GM18502 (cell line): ENCODE measurements around the gene LYPLA2.
"Not testable (repeated sequence)": the region's sequence is repeated elsewhere in the genome, so short reads cannot be mapped to it uniquely, and the experiment has no call there.

Experiments used
- ATAC-seq: cut with Tn5 transposase; IDR thresholded peaks from one replicate; pipeline ENCODE4 v1.9.1; 2021; ENCODE audit warnings: mild to moderate bottlenecking; ENCODE audit not compliant: unreplicated experiment, poor library complexity

Gene LYPLA2

DNA sequence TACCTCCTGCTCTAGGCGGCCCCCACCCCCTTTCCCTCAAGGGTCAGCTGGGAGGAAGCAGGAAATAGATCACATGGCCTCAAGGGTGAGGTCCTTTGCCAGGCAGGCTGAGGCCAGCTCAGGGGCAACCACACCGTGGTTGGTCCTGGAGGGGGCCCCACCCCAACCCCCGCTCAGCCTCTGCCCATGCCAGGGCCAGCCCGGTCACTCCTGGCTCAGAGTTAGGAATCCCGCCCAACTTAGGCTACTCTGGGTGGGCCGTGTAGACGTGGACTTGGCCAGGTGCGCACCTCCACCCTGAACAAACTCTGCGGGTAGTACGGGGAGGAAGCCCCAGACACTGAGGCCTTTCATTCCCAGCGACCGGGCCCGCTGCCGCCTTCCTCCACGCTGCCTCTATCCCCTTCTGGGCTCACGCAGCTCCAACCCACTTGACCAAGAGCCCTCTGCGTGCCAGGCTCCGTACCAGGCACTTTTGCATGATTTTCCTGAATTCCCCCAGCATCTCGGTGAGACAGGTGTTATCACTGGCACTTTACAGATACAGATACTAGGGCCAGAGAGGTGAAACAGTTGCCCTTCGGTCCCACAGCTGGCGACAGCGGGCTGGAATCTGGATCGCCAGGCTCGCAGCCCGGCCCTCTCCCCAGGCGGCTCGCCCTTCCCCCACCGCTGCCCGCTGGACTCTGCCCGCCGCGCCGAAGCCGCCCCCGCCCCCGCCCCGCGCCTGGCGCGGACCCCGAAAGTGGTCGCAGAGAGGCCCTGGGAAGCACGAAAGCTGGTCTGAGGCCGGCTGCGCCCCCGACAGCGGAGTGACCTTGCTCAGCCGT is 8.8 kb downstream of the LYPLA2 start:
- ATAC-seq, result no peak

DNA sequence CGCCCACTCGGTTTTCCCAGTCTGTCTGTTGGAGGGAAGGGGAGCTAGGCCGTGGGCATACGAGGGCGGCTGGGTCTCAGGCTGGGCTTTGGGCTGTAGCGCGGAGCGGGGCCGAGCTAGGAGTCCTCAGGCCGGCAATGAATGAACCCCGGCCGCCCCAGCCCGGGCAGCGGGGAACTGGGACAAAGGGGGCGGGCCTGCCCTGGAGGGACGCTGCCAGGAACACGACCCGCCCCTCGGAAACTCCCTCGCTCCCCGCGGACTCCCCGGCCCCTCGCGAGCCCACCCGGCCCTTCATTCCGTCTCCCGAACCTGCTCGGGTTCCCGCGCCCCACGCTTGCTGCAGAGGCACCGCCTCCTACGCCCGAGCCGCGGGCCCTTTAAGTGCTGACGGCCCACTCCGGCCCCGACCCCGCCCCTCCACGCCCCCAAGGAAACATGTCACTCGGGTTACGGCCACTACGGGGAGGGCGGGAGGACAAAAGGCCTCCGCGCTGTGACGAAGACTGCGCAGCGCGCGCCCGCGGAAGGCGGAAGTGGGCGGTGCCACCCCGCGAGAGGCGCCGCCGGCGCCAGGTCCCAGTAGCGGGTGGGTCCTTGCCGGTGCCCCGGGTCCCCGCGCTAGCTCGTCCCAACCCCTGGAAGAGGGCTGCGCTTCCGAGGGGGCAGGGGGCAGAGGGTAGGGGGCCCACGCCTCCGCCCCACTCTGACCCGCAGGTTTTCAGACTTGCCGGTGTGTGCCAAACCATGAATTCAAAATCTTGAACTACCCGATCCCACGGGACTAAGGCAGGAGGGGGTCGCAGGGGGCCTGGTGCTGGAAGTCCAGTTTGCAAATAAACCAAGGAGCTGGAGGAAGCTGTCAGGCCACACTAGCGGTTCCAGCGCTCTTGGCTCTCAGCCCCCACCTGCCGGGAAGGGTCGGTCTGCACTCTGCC is 9.7 kb downstream of the LYPLA2 start, which contains the start of gene GALE:
Gene GALE (minus strand): TSS at position 355 of the 938 bp plus-strand sequence. CDS start 1,747 bp downstream, outside the sequence.
- peak; percentile 76 for ATAC-seq

DNA sequence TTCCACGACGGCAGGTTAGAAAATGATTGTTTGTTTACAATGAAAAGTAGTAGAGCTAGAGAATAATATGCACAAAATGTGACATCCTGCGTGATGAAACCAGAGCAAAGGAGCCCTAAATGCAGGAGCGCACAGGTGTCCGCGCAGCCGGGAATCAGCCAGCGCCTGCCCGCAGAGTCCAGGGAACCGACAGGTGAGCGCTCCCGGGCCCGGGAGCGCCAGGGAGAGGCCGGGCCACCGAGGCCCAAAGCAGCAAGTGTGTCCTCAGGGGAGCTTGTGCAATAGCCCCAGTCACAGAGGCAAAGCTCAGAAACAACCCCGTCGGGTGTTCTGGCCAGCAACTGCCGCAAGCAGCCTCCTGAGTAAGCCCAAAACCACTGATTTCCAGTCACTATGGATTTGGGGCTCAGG is 10.4 kb downstream of the LYPLA2 start:
- no peak for ATAC-seq

DNA sequence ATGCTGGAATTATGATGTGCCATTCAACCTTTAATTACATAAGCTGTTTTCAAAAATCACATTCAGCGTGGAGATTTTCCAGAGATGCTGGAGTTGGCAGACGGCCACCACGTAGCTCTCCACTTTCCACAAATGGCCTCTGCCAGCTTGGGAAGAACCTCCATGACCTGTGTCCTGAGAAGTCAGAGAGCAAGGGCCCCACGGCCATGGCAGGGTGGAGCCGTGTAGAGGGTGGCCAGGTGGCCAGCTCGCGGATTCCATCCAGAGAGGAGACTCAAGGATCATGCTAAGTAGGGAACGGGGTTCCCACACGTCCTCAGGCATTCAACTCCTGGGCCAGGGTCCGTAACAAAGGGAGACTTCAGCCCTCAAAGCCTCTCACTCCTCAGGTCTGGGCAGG is 10.9 kb downstream of the LYPLA2 start:
- ATAC-seq, result no peak

DNA sequence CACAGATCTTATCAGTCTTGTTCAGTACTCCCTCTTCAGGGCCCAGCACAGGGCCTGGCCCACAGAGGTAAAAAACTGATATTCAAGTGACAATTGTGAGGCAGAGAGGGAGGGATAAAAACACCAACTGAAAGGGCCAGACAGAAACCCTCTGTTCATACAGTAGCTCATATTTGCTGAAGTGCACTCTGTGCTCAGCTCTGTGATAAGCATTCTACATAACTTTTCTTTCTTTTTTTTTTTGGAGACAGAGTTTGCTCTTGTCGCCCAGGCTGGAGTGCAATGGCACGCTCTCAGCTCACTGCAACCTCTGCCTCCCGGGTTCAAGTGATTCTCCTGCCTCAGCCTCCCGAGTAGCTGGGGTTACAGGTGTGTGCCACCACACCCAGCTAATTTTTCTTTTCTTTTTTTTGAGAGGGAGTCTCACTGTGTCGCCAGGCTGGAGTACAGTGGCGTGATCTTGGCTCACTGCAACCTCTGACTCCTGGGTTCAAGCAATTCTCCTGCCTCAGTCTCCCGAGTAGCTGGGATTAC is 11.9 kb downstream of the LYPLA2 start:
- ATAC-seq, result not testable (repeated sequence)

DNA sequence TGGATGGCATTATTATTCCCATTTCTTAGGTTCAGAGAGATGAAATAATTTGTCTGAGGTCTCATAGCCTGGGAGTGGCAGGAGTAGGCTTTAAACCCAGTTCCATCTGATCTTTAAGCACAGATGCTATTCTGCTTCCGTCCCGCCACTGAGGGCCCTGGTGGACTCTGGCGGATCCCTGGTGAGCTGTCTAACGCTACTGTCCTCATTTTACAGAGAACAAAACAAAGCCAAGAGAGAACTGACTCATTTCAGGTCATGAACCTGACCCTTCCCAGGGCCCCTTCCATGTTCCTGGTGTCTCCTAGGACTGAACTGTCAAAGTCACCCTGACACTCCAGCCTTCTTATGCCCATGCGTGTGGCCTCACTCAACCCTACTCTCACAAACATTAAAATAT is 12.7 kb downstream of the LYPLA2 start:
- ATAC-seq, result no peak

DNA sequence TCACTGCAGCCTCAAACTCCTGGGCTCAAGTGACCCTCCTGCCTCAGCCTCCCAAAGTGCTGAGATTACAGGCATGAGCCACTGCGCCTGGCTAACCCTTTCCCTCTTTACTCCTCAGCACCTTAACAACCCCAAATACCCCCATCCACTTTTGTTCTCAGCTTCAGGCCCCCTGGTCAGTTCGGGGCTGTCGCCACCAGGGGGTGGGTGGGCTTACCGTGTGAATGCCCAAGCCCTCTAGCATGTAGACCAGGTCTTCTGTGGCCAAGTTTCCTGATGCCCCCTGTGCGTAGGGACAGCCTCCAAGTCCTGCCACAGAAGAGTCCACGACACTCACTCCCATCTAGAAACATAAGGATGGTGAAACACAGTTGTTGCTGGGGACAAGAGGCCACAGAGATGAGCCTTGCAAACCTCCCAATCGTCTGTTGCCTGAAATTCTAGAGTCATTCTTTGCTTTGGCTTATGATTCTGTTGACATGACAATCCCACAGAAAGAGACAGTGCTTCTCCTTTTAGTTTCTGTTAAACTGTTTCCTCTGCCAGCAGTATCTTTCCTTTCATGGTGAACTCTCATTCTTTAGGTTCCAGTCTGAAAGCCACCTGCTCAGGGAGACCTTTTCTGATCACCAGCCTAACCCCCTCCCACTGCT is 13.4 kb downstream of the LYPLA2 start:
- no peak for ATAC-seq

DNA sequence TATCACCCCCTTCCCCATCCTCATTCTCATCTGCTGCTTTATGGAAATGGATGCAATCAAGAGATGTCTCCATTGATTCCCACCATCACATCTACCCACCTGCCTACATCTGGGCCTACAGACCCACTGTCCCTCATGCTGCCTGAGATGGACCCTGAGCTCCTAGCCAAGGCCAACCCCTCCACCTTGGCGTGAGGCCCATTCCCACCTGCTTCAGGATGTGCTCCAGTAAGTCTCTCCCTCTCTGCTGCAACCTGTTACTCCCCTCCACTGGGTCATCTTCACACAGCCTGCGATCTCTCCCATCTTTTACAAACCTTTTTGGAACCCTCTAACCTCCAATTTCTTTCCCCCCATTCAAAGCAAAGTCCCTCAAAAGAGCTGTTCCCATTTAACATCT is 14.1 kb downstream of the LYPLA2 start:
- no peak for ATAC-seq

DNA sequence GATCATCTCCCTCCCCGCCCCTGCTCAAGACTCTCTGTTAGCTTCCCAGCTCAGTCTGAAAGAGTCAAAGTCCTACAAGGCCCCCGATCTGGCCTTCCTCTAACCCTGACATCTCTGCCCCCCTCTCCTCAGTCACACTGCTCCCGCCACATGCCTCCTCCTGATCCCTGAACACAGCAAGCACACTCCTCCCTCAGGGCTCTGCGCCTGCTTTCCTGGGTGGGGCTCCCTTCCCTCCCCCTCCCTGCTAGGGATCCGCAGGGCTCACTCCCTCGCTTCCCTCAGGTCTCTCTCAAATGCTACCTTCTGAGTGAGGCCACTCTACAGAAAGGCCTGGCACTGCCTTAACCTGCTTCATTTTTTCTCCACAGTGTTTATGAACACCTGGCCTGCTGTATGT is 15.3 kb downstream of the LYPLA2 start:
- no peak for ATAC-seq

DNA sequence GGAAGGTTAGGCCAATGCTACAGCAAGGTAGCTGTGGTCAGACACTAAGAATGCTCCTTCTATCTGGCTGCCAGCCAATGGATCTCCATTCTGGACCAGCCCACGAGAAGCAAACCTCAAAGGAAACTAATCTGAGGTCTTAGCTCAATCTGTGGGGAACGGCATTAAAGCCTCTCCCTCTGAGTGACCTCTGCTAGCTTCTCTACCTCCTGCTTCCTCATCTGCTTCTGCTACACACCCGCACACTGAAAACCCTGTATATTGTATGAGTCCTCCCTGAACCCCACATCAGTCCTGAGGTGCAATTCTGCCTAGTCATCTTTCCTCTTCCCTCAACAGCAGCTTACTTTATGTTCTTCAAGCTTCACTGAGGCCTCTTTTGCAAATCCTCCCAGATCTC is 16.5 kb downstream of the LYPLA2 start:
- no peak for ATAC-seq

DNA sequence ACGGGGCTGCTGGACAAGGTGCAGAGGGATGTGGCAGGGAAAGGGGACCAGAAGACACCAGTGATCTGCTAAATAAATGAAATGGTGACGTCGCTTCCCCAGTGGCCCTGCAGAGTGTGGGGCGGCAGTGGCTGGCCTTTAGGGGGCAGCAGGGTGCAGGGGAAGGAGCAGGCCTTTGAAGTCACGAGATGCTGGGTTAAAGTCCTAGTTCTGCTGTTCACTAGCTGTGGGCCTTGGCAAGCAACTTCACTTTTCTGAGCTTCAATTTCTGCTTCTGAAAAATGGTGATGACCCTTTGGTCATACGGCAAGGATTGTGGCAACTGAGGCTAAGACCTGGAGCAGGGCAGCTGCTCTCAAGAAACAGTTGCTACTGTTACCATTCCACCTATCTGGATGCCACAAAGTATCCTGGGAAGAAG is 18.8 kb downstream of the LYPLA2 start:
- peak; percentile 62 for ATAC-seq

DNA sequence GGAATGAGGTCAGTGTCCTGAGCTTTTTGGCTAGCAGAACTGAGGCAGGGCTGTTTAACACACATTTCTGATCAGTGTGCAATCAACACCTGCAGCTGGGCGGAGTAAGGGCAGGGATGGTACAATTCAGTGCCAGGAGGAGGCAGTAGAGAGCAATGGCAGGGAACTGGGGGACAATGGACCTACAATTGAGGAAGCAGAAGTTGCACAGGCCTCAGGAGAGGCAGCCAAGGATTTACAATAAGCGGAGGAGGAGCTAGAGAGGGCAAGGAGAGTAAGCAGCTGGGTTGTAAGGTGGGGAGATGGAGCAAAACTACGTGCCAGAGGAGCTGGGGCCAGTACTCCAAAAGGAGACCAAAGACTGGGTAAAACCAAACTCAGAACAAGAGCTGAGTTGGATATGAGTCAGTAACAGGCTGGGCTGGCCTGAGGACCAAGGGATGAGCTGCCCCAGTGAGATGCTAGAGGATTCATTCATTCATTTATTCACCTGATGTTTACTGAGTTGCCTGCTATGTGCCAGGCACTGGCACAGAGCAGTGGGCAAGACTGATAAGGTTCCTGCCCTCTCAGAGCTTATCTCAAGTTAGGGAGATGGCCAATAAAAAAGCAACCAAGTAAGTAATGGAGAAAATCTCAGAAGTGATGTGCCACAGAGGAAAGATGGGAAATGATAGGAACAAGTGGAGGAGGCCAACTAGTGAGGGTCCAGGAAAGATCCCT is 20.0 kb downstream of the LYPLA2 start:
- ATAC-seq, result peak; percentile 50

DNA sequence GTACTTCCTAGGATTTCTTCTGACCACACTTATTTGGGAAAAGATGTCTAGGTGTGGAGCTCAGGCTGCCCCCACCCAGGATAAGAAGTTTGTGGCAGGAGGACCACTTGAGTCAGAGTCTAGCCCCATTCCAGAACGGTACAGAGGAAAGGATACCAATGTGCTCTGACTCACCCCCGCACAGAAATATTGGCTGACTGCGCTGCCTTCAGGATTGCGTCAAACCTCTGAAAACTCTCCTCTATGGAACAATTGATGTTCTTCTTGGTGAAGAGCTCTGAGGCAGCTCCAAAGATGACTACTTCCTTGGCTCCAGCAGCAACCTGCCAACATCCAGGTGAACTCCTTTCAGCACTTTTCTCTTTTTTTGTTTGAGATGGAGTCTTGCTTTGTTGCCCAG is 23.1 kb downstream of the LYPLA2 start:
- no peak for ATAC-seq

DNA sequence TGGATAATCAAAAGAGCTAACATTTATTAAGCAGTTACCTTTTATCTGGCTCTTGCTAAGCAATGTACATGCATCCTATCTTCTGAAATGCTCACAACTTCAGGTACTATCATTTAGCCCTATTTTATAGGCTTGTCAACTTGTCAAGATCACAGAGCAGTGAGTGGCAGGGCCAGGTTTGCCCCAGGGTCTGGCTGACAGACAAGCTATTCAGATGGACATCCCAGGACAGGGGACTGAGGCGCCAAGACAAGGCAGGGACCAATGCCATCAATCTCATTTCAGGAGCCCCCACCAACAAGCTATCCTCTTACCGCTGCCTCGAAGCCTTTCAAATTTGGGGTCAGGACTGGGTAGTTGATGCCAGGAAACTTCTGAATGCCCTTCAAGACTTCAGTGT is 25.4 kb downstream of the LYPLA2 start:
- no peak for ATAC-seq

DNA sequence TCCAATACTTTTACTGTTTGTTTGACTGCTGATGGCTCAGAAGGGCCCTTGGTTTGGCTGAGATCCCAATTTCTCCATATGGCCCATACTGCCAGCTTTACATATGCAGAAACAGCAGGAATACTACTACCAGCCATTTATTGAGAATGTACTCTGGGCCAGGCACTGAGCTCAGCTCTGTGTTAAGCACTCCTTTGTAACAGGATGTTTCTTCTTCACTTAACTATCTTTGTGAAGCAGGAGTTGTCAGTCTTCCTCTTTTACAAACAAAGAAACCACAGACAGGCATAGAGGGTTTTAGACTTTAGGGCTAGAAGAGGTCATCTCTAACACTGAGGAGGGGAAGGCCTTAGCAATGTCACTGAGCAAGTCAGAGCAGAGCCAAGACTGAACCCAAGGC is 26.0 kb downstream of the LYPLA2 start:
- no peak for ATAC-seq

DNA sequence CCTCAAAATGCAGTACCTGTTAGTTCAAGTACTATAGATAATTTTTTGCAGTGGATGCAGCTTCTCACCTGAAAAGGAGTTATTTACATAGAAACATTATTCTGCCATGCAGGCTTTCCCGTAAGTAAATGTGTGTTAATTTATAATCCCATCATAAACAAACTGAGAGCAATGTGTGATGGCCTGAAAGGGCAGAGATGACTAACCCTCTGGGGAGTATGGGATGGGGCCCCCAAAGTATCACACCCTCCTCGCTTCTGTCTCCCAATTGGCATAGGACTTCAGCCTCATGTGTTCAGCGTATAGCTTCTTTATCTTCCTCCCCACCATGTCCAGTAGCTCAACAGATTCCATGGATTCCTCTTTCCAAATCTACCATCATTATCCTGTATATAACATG is 26.7 kb downstream of the LYPLA2 start:
- no peak for ATAC-seq

DNA sequence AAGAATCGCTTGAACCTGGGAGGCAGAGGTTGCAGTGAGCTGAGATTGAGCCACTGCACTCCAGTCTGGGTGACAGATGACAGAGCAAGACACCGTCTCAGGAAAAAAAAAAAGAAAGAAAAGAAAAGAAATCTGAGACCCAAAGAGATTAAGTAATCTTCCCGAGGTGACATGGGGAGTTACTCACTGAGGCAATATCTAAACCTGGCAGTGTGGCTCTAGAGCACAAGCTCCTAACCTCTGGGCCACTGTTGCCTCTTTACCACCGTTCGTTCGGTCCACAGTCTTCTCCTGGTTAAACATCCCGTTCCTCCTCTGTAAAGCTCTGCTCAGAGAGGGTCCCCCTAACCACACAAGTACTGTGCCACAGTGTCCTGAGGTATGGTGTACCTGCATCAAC is 32.8 kb downstream of the LYPLA2 start:
- ATAC-seq, result no peak

DNA sequence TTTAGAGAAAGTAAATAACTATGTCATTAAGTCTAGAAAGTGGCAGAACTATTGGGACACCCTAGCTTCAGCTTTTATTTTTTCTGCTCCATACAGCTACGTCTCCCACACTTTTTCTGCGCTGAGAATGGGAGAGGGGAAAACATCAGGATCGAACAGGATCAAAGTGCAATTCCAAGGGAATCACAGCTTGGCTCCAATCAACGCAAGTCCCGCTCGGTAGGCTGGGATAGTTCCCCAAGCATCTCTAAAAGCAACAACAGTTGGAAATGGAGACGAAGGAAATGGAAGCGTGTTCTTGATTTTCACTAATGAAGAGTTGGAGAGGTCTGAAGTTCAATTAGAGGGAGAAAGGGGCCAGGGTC is 33.7 kb downstream of the LYPLA2 start:
- no peak for ATAC-seq

DNA sequence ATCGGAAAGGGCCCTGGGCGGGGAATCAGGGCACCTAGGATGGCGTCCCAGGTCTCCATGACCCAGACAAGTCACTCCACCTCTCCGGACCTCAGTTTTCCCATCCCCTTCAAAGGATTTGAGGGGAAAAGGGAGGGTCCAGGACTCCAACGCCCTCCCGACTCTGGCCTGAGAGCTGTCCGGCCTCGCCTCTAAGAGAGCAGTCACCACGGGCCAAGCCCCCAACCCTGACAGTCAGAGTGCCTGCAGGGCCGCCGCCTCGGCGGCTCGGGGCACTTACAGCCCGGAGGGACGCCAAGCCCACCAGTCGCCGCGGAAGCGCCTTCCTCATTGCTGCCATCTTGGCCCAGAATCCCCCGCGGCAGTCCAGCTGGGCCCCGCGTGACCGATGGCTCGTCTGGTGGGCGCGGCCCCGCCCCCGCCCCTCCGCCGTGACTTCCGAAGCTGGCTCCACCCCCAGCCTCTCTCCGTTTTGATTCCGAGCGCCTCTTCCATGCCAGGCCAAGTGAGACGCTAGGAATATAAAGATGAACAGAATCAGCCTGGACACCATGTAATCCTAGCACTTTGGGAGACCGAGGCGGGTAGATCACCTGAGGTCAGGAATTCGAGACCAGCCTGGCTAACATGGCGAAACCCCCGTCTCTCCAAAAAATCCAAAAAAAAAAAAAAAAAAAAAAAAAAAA is 34.3 kb downstream of the LYPLA2 start, which contains the start of gene HMGCL:
Gene HMGCL (minus strand): TSS at position 354 of the 686 bp plus-strand sequence. CDS start 14 bp downstream, at position 340.
- peak; percentile 79 for ATAC-seq
